Muscle layer of duodenum (tissue), 2 donors: Measurements from ENCODE around the gene CCDC69.

Source experiments
- H3K27ac ChIP-seq: one replicate; pipeline ENCODE4 v1.7.0; 2013; ENCODE audit warnings: mild to moderate bottlenecking, low read length
- H3K27me3 ChIP-seq: one replicate; pipeline ENCODE4 v1.7.0; 2013; ENCODE audit warnings: low read depth, mild to moderate bottlenecking, control low read depth, low read length
- H3K36me3 ChIP-seq, 2 donors: one replicate each; pipeline ENCODE4 v1.7.0; 2013; ENCODE audit warnings: low read length in 2 of 2, control low read depth in 1 of 2, mild to moderate bottlenecking in 1 of 2; ENCODE audit not compliant: insufficient read depth in 2 of 2, control insufficient read depth in 1 of 2
- H3K4me1 ChIP-seq, 2 donors: one replicate each; pipeline ENCODE4 v1.7.0; 2013; ENCODE audit warnings: low read length in 2 of 2, mild to moderate bottlenecking in 2 of 2, control low read depth in 1 of 2, moderate library complexity in 1 of 2; ENCODE audit not compliant: insufficient read depth in 2 of 2, control insufficient read depth in 1 of 2
- H3K4me3 ChIP-seq, 2 donors: one replicate each; pipeline ENCODE4 v1.7.0; 2013; ENCODE audit warnings: low read length in 2 of 2, low read depth in 1 of 2, mild to moderate bottlenecking in 1 of 2
- H3K9me3 ChIP-seq, 2 donors: one replicate each; pipeline ENCODE4 v1.7.0; 2013; ENCODE audit warnings: low read length in 2 of 2, control low read depth in 1 of 2, mild to moderate bottlenecking in 1 of 2; ENCODE audit not compliant: control insufficient read depth in 1 of 2
- donor health status: healthy.

Gene CCDC69

GRCh38 chr5:151146061-151146460 lies 77.8 kb downstream of the CCDC69 start:
- H3K36me3 ChIP-seq = peaks cover 13 to 34% of the 10 kb centered on the region in 2 donors
- no peak overlapping the region for H3K27ac ChIP-seq
- H3K4me1 ChIP-seq = peaks cover 24 to 85% of the 10 kb centered on the region in 2 donors

GRCh38 chr5:151144922-151145321 lies 79.0 kb downstream of the CCDC69 start:
- no peaks in the 10 kb centered on the region for H3K9me3 ChIP-seq
- H3K27ac ChIP-seq = no peak overlapping the region
- no peak overlapping the region for H3K4me3 ChIP-seq
- no peaks in the 10 kb centered on the region for H3K27me3 ChIP-seq
- peaks cover 12 to 79% of the 10 kb centered on the region in 2 donors for H3K4me1 ChIP-seq
- H3K36me3 ChIP-seq = peaks cover 13 to 34% of the 10 kb centered on the region in 2 donors

More at GRCh38 chr5:151146061-151146460, 77.8 kb downstream of the CCDC69 start:
- H3K27me3 ChIP-seq = no peaks in the 10 kb centered on the region
- no peaks in the 10 kb centered on the region for H3K9me3 ChIP-seq
- H3K4me3 ChIP-seq = no peak overlapping the region

GRCh38 chr5:151144275-151144674 lies 79.6 kb downstream of the CCDC69 start:
- Histone ChIP-seq H3K4me1 (peaks cover 12 to 73% of the 10 kb centered on the region in 2 donors), H3K9me3 (no peaks in the 10 kb centered on the region), H3K27ac (no peak overlapping the region), H3K27me3 (no peaks in the 10 kb centered on the region), H3K36me3 (peaks cover 18 to 39% of the 10 kb centered on the region in 2 donors), H3K4me3 (no peak overlapping the region)

- Histone ChIP-seq H3K4me3 (no peak overlapping the region), H3K4me1 (peaks cover 12 to 68% of the 10 kb centered on the region in 2 donors), H3K27me3 (no peaks in the 10 kb centered on the region), H3K36me3 (peaks cover 24 to 45% of the 10 kb centered on the region in 2 donors), H3K9me3 (no peaks in the 10 kb centered on the region), H3K27ac (peak overlapping the region; percentile 13)
Measured at GRCh38 chr5:151143645-151144044, 80.2 kb downstream of the CCDC69 start.

- Histone ChIP-seq H3K4me3 (no peak overlapping the region), H3K36me3 (peaks cover 31 to 52% of the 10 kb centered on the region in 2 donors), H3K27me3 (no peaks in the 10 kb centered on the region), H3K4me1 (peaks cover 12 to 60% of the 10 kb centered on the region in 2 donors), H3K27ac (peak overlapping the region; percentile 13), H3K9me3 (no peaks in the 10 kb centered on the region)
Measured at GRCh38 chr5:151142933-151143332, 81.0 kb downstream of the CCDC69 start.

- H3K4me1 ChIP-seq = peaks cover 12 to 50% of the 10 kb centered on the region in 2 donors
- H3K27me3 ChIP-seq = no peaks in the 10 kb centered on the region
- H3K27ac ChIP-seq = peak overlapping the region; percentile 49
- peak overlapping the region in 1 of 2 donors; percentile 12 for H3K4me3 ChIP-seq
- no peaks in the 10 kb centered on the region for H3K9me3 ChIP-seq
- H3K36me3 ChIP-seq = peaks cover 37 to 60% of the 10 kb centered on the region in 2 donors
Measured at GRCh38 chr5:151141535-151141934, 82.4 kb downstream of the CCDC69 start.

GRCh38 chr5:151140686-151141459 lies 83.0 kb downstream of the CCDC69 start:
- H3K27ac ChIP-seq = peak overlapping the region; percentile 49
- H3K9me3 ChIP-seq = no peaks in the 10 kb centered on the region
- H3K4me1 ChIP-seq = peaks cover 7 to 49% of the 10 kb centered on the region in 2 donors
- H3K4me3 ChIP-seq = no peak overlapping the region
- no peaks in the 10 kb centered on the region for H3K27me3 ChIP-seq
- peaks cover 44 to 60% of the 10 kb centered on the region in 2 donors for H3K36me3 ChIP-seq

GRCh38 chr5:151139646-151140045 lies 84.2 kb downstream of the CCDC69 start:
- Histone ChIP-seq H3K27ac (no peak overlapping the region), H3K9me3 (no peaks in the 10 kb centered on the region)

GRCh38 chr5:151139015-151139414 lies 84.9 kb downstream of the CCDC69 start:
- H3K4me3 ChIP-seq = no peak overlapping the region
- H3K4me1 ChIP-seq = peaks cover 5 to 31% of the 10 kb centered on the region in 2 donors
- H3K27me3 ChIP-seq = no peaks in the 10 kb centered on the region
- no peak overlapping the region for H3K27ac ChIP-seq
- H3K9me3 ChIP-seq = no peaks in the 10 kb centered on the region
- peaks cover 59 to 62% of the 10 kb centered on the region in 2 donors for H3K36me3 ChIP-seq

More at GRCh38 chr5:151139646-151140045, 84.2 kb downstream of the CCDC69 start:
- H3K4me1 ChIP-seq = peaks cover 5 to 37% of the 10 kb centered on the region in 2 donors
- no peak overlapping the region for H3K4me3 ChIP-seq
- H3K27me3 ChIP-seq = no peaks in the 10 kb centered on the region
- peaks cover 56 to 60% of the 10 kb centered on the region in 2 donors for H3K36me3 ChIP-seq

- Histone ChIP-seq H3K4me3 (no peak overlapping the region), H3K9me3 (no peaks in the 10 kb centered on the region), H3K27me3 (no peaks in the 10 kb centered on the region), H3K27ac (no peak overlapping the region), H3K36me3 (peaks cover 62 to 65% of the 10 kb centered on the region in 2 donors), H3K4me1 (peaks cover 3 to 26% of the 10 kb centered on the region in 2 donors)
Measured at GRCh38 chr5:151138114-151138513, 85.8 kb downstream of the CCDC69 start.

GRCh38 chr5:151137067-151137825 lies 86.6 kb downstream of the CCDC69 start:
- H3K36me3 ChIP-seq = peaks cover 70 to 74% of the 10 kb centered on the region in 2 donors
- H3K27ac ChIP-seq = no peak overlapping the region
- H3K4me3 ChIP-seq = no peak overlapping the region
- no peaks in the 10 kb centered on the region for H3K27me3 ChIP-seq
- no peaks in the 10 kb centered on the region for H3K9me3 ChIP-seq
- peaks cover 0 to 17% of the 10 kb centered on the region in 2 donors for H3K4me1 ChIP-seq
